ENCODE data around the gene MAP6.
"Not testable (repeated sequence)": the region's sequence is repeated elsewhere in the genome, so short reads cannot be mapped to it uniquely, and the experiment has no call there.

GRCh38 chr11:75584659-75585292 lies 84.1 kb downstream of the MAP6 start:
- TF ChIP-seq CTCF (IDR thresholded peaks at IDR 0.05; ENCODE audit: low read length); EZH2phosphoT487 (IDR thresholded peaks at IDR 0.05; ENCODE audit: low read length); EZH2 (optimal IDR thresholded peaks at IDR 0.05; ENCODE audit: low read depth, low read length): not testable (repeated sequence)

Data from MM.1S (cell line).